ENCODE results near the gene PPL.

PPL gene

DNA sequence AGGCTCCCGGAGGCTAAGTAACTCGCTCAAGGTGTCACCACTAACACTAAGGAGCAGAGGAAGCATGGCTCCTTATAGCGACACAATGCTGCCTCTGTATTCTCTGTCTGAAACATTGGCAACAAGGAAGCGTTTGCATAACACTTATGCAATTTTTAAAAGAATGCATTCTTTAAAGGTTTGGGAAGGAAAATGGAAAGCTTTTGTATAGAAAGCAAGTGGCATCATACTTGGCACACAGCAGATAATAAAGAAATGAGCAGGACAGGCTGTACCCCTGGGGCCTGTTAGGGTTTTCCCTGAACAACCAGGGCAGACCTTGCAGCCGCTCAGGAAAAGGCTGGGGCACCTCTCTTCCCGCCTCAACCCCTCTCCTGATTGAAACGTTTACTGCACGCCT, 36.9 kb downstream of the PPL start:
- TF ChIP-seq ZBTB7A (IDR thresholded peaks at IDR 0.05; ENCODE audit: low read depth) (no peak), TEAD4 (IDR thresholded peaks at IDR 0.05) (no peak), TCF12 (IDR thresholded peaks at IDR 0.05; ENCODE audit: low read depth) (no peak), MAX (IDR thresholded peaks at IDR 0.05) (no peak), CREB1 (IDR thresholded peaks at IDR 0.05; ENCODE audit: low read depth) (no peak), YY1 (IDR thresholded peaks at IDR 0.05; ENCODE audit: low read depth) (no peak), TAF1 (IDR thresholded peaks at IDR 0.05; ENCODE audit: low read depth) (no peak), EP300 (IDR thresholded peaks at IDR 0.05; ENCODE audit: borderline replicate concordance) (no peak), NFIC (IDR thresholded peaks at IDR 0.05) (no peak), RAD21 (IDR thresholded peaks at IDR 0.05; ENCODE audit: low read depth) (no peak), USF1 (IDR thresholded peaks at IDR 0.05) (no peak), CEBPB (IDR thresholded peaks at IDR 0.05) (no peak), FOXM1 (IDR thresholded peaks at IDR 0.05; ENCODE audit: borderline replicate concordance, low read depth) (no peak), EGR1 (IDR thresholded peaks at IDR 0.05) (no peak)
- TF ChIP-seq, protein P1, sequence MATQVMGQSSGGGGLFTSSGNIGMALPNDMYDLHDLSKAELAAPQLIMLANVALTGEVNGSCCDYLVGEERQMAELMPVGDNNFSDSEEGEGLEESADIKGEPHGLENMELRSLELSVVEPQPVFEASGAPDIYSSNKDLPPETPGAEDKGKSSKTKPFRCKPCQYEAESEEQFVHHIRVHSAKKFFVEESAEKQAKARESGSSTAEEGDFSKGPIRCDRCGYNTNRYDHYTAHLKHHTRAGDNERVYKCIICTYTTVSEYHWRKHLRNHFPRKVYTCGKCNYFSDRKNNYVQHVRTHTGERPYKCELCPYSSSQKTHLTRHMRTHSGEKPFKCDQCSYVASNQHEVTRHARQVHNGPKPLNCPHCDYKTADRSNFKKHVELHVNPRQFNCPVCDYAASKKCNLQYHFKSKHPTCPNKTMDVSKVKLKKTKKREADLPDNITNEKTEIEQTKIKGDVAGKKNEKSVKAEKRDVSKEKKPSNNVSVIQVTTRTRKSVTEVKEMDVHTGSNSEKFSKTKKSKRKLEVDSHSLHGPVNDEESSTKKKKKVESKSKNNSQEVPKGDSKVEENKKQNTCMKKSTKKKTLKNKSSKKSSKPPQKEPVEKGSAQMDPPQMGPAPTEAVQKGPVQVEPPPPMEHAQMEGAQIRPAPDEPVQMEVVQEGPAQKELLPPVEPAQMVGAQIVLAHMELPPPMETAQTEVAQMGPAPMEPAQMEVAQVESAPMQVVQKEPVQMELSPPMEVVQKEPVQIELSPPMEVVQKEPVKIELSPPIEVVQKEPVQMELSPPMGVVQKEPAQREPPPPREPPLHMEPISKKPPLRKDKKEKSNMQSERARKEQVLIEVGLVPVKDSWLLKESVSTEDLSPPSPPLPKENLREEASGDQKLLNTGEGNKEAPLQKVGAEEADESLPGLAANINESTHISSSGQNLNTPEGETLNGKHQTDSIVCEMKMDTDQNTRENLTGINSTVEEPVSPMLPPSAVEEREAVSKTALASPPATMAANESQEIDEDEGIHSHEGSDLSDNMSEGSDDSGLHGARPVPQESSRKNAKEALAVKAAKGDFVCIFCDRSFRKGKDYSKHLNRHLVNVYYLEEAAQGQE (IDR thresholded peaks at IDR 0.05; ENCODE audit: low read depth): no peak

GRCh38 chr16:4899474-4899846, 37.5 kb downstream of the PPL start:
- TF ChIP-seq RAD21 (IDR thresholded peaks at IDR 0.05; ENCODE audit: low read depth) (no peak), TAF1 (IDR thresholded peaks at IDR 0.05; ENCODE audit: low read depth) (no peak), TEAD4 (IDR thresholded peaks at IDR 0.05) (no peak), TCF12 (IDR thresholded peaks at IDR 0.05; ENCODE audit: low read depth) (no peak), CEBPB (IDR thresholded peaks at IDR 0.05) (no peak), EGR1 (IDR thresholded peaks at IDR 0.05) (no peak), FOXM1 (IDR thresholded peaks at IDR 0.05; ENCODE audit: borderline replicate concordance, low read depth) (no peak), NFIC (IDR thresholded peaks at IDR 0.05) (no peak), EP300 (IDR thresholded peaks at IDR 0.05; ENCODE audit: borderline replicate concordance) (no peak), ZBTB7A (IDR thresholded peaks at IDR 0.05; ENCODE audit: low read depth) (no peak), USF1 (IDR thresholded peaks at IDR 0.05) (no peak), MAX (IDR thresholded peaks at IDR 0.05) (no peak), YY1 (IDR thresholded peaks at IDR 0.05; ENCODE audit: low read depth) (no peak), CREB1 (IDR thresholded peaks at IDR 0.05; ENCODE audit: low read depth) (no peak)
- TF ChIP-seq, protein P1 (IDR thresholded peaks at IDR 0.05; ENCODE audit: low read depth): no peak

DNA sequence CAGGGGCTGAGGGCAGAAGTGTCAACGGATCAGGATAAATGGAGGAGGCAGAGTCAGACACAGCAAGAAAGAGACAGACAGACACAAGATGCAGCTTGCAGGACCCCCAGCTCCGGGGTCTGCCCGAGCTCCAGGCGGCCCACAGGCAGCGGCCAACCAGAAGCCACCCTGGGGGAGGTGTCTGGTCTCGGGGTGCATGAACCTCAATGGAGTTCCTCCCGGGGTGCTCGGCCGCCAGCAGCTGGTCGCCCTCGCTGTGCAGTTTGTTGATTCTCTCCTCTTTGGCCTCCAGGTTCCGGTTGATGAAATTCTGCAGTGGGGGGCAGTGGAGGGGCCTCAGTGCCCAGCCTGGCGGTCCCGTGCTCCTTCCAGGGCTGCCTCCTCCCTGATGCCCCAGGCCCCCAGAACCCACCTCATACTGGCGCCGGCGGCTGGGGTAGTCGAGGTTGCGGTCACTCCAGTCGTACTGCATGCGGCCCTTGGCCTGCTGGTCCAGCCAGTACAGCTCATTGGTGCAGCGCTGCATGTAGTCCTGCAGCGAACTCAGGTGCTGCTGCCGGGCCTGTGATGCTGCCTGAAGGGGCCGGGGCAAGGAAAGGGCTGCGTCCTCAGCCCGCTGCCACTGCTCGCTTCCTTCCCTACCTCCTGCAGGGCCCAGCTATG, 38.0 kb downstream of the PPL start:
- TF ChIP-seq EP300 (IDR thresholded peaks at IDR 0.05; ENCODE audit: borderline replicate concordance) (no peak), RAD21 (IDR thresholded peaks at IDR 0.05; ENCODE audit: low read depth) (no peak), USF1 (IDR thresholded peaks at IDR 0.05) (no peak), YY1 (IDR thresholded peaks at IDR 0.05; ENCODE audit: low read depth) (no peak), EGR1 (IDR thresholded peaks at IDR 0.05) (no peak), TEAD4 (IDR thresholded peaks at IDR 0.05) (no peak), NFIC (IDR thresholded peaks at IDR 0.05) (no peak), CREB1 (IDR thresholded peaks at IDR 0.05; ENCODE audit: low read depth) (no peak), FOXM1 (IDR thresholded peaks at IDR 0.05; ENCODE audit: borderline replicate concordance, low read depth) (no peak), TCF12 (IDR thresholded peaks at IDR 0.05; ENCODE audit: low read depth) (no peak), MAX (IDR thresholded peaks at IDR 0.05) (no peak), CEBPB (IDR thresholded peaks at IDR 0.05) (no peak), TAF1 (IDR thresholded peaks at IDR 0.05; ENCODE audit: low read depth) (no peak)

- no peak for TF ChIP-seq NFIC (IDR thresholded peaks at IDR 0.05)
- no peak for TF ChIP-seq EGR1 (IDR thresholded peaks at IDR 0.05)
- no peak for TF ChIP-seq CREB1 (IDR thresholded peaks at IDR 0.05; ENCODE audit: low read depth)
- TF ChIP-seq, protein P1 (IDR thresholded peaks at IDR 0.05; ENCODE audit: low read depth): no peak
- no peak for TF ChIP-seq CEBPB (IDR thresholded peaks at IDR 0.05)
- TF ChIP-seq ZBTB7A (IDR thresholded peaks at IDR 0.05; ENCODE audit: low read depth): no peak
- TF ChIP-seq RAD21 (IDR thresholded peaks at IDR 0.05; ENCODE audit: low read depth): no peak
- no peak for TF ChIP-seq TCF12 (IDR thresholded peaks at IDR 0.05; ENCODE audit: low read depth)
- no peak for TF ChIP-seq MAX (IDR thresholded peaks at IDR 0.05)
These were observed 39.6 kb downstream of the PPL start for GRCh38 chr16:4897328-4897727.
